IMR-90 (cell line): Measurements from ENCODE around the gene SLC22A4. TPM values are rescaled to one million over a fixed set of nuclear protein-coding genes. Genes with fewer than 3 reads are reported as not detected.

Experiments used
- ATAC-seq: fragments of 200-7000 bp; cut with Tn5 transposase; 2 replicates; pipeline ENCODE4 v1.9.1; 2020; ENCODE audit warnings: low read depth, mild to moderate bottlenecking, moderate library complexity
- BruUV-seq: library from RNA; stranded (reverse); fragments of 400-500 nt; replicated peaks from 2 replicates; lab custom pipeline; 2021; lab: Mats Ljungman, UMichigan
- CTCF ChIA-PET: fragments of 300-600 bp; formaldehyde crosslinking; extraction: SDS; loops from one replicate; lab custom pipeline; 2021; ENCODE audit warnings: antibody characterized with exemption; lab: Yijun Ruan, JAX
- POLR2A ChIA-PET: fragments of 300-600 bp; sonication (Branson Sonifier 250); formaldehyde crosslinking; loops from one replicate; lab custom pipeline; 2022; ENCODE audit warnings: antibody characterized with exemption; ENCODE audit not compliant: unreplicated experiment; lab: Charles Lee
- DNase-seq: peaks from one replicate; pipeline ENCODE4 v3.0.0; 2013
- H2AFZ ChIP-seq: replicated peaks from 2 replicates; pipeline ENCODE3; 2013; ENCODE audit warnings: low read length, mild to moderate bottlenecking; ENCODE audit not compliant: poor library complexity
- H2AK5ac ChIP-seq: 2 replicates; pipeline ENCODE4 v1.6.1; 2013; ENCODE audit warnings: low read depth, low read length, inconsistent platforms
- H2AK9ac ChIP-seq: replicated peaks from 2 replicates; pipeline ENCODE3; 2013; ENCODE audit warnings: mild to moderate bottlenecking, low read depth, low read length, moderate library complexity; ENCODE audit not compliant: poor library complexity
- H2BK120ac ChIP-seq: 2 replicates; pipeline ENCODE4 v1.6.1; 2013; ENCODE audit warnings: low read depth, low read length, inconsistent platforms
- H2BK15ac ChIP-seq: 3 replicates; pipeline ENCODE4 v1.6.1; 2013; ENCODE audit warnings: low read depth, low read length, inconsistent platforms
- H2BK20ac ChIP-seq: 2 replicates; pipeline ENCODE4 v1.6.1; 2013; ENCODE audit warnings: low read depth, mild to moderate bottlenecking, inconsistent platforms, low read length, moderate library complexity
- H2BK5ac ChIP-seq: 2 replicates; pipeline ENCODE4 v1.6.1; 2013; ENCODE audit warnings: mild to moderate bottlenecking, low read depth, low read length, inconsistent platforms; ENCODE audit not compliant: poor library complexity, severe bottlenecking
- H3K14ac ChIP-seq: replicated peaks from 2 replicates; pipeline ENCODE4 v1.6.1; 2013; ENCODE audit warnings: low read depth, low read length, inconsistent platforms
- H3K18ac ChIP-seq: 2 replicates; pipeline ENCODE4 v1.6.1; 2013; ENCODE audit warnings: low read depth, low read length, control low read depth
- H3K23ac ChIP-seq: 2 replicates; pipeline ENCODE4 v1.6.1; 2013; ENCODE audit warnings: low read depth, low read length, inconsistent platforms
- H3K27ac ChIP-seq: 2 replicates; pipeline ENCODE4 v1.5.1; 2013; ENCODE audit warnings: mild to moderate bottlenecking, control low read depth, low read length; ENCODE audit not compliant: insufficient read depth
- H3K27me3 ChIP-seq: 2 replicates; pipeline ENCODE4 v1.6.1; 2013; ENCODE audit warnings: low read length; ENCODE audit not compliant: control insufficient read depth, insufficient read depth
- H3K36me3 ChIP-seq: 2 replicates; pipeline ENCODE4 v1.6.1; 2013; ENCODE audit warnings: low read length, mixed read lengths; ENCODE audit not compliant: control insufficient read depth, insufficient read depth
- H3K4ac ChIP-seq: 2 replicates; pipeline ENCODE4 v1.6.1; 2013; ENCODE audit warnings: low read depth, low read length, inconsistent platforms
- H3K4me1 ChIP-seq: 2 replicates; pipeline ENCODE4 v1.6.1; 2013; ENCODE audit warnings: low read length, mixed read lengths; ENCODE audit not compliant: control insufficient read depth, insufficient read depth
- H3K4me2 ChIP-seq: 2 replicates; pipeline ENCODE4 v1.6.1; 2013; ENCODE audit warnings: low read depth, mild to moderate bottlenecking, control low read depth, low read length, moderate library complexity
- H3K4me3 ChIP-seq: 2 replicates; pipeline ENCODE4 v1.5.1; 2013; ENCODE audit warnings: low read depth, mild to moderate bottlenecking, control low read depth, low read length, moderate library complexity; ENCODE audit not compliant: insufficient read depth
- H3K56ac ChIP-seq: 2 replicates; pipeline ENCODE4 v1.6.1; 2013; ENCODE audit warnings: low read length, inconsistent platforms; ENCODE audit not compliant: insufficient read depth; ENCODE audit errors: extremely low read depth
- H3K79me1 ChIP-seq, 2 experiments: 2 replicates each; pipeline ENCODE4 v1.6.1; 2013; ENCODE audit warnings: low read length in 2 of 2, inconsistent platforms in 1 of 2, low read depth in 1 of 2
- H3K9ac ChIP-seq: 2 replicates; pipeline ENCODE4 v1.6.1; 2013; ENCODE audit warnings: low read depth, low read length, control low read depth
- H3K9me1 ChIP-seq: 2 replicates; pipeline ENCODE4 v1.6.1; 2013; ENCODE audit warnings: low read length, inconsistent platforms; ENCODE audit not compliant: insufficient read depth
- H3K9me3 ChIP-seq: 2 replicates; pipeline ENCODE4 v1.6.1; 2013; ENCODE audit warnings: low read length; ENCODE audit not compliant: control insufficient read depth, insufficient read depth
- H4K20me1 ChIP-seq: 2 replicates; pipeline ENCODE4 v1.6.1; 2013; ENCODE audit warnings: low read length, inconsistent platforms; ENCODE audit not compliant: insufficient read depth
- H4K5ac ChIP-seq: 2 replicates; pipeline ENCODE4 v1.6.1; 2013; ENCODE audit warnings: mild to moderate bottlenecking, low read depth, low read length, control low read depth
- H4K8ac ChIP-seq, 2 experiments: 2 replicates each; pipeline ENCODE4 v1.6.1; 2013; ENCODE audit warnings: low read depth in 2 of 2, low read length in 2 of 2, control low read depth in 1 of 2, inconsistent platforms in 1 of 2
- H4K91ac ChIP-seq: 2 replicates; pipeline ENCODE4 v1.6.1; 2013; ENCODE audit warnings: low read depth, low read length, inconsistent platforms; ENCODE audit not compliant: insufficient read depth
- BHLHE40 ChIP-seq: fragments of 150-350 bp; IDR thresholded peaks from 2 replicates; pipeline ENCODE4 v1.6.1; 2016; ENCODE audit warnings: mild to moderate bottlenecking, low read depth, low read length
- CEBPB ChIP-seq: IDR thresholded peaks from 2 replicates; pipeline ENCODE4 v1.6.1; 2012; ENCODE audit warnings: low read depth, low read length, improper control_type of control experiment
- CHD1 ChIP-seq: IDR thresholded peaks from 2 replicates; pipeline ENCODE4 v1.6.1; 2012; ENCODE audit warnings: low read depth, low read length, improper control_type of control experiment
- FOS ChIP-seq: fragments of 150-350 bp; IDR thresholded peaks from 2 replicates; pipeline ENCODE4 v1.6.1; 2016; ENCODE audit warnings: low read depth, low read length
- MAFK ChIP-seq: IDR thresholded peaks from 2 replicates; pipeline ENCODE4 v1.6.1; 2012; ENCODE audit warnings: low read depth, low read length, improper control_type of control experiment
- MAZ ChIP-seq: IDR thresholded peaks from 2 replicates; pipeline ENCODE4 v1.6.1; 2012; ENCODE audit warnings: low read depth, mild to moderate bottlenecking, low read length, improper control_type of control experiment, moderate library complexity, borderline replicate concordance
- MXI1 ChIP-seq: IDR thresholded peaks from 2 replicates; pipeline ENCODE4 v1.6.1; 2012; ENCODE audit warnings: low read depth, mild to moderate bottlenecking, low read length, moderate library complexity, borderline replicate concordance
- NFE2L2 ChIP-seq: fragments of 150-350 bp; IDR thresholded peaks from 2 replicates; pipeline ENCODE4 v1.6.1; 2016; ENCODE audit warnings: low read depth, mild to moderate bottlenecking, low read length
- POLR2A ChIP-seq: IDR thresholded peaks from 2 replicates; pipeline ENCODE4 v1.6.1; 2012; ENCODE audit warnings: mild to moderate bottlenecking, low read depth, low read length
- RAD21 ChIP-seq: IDR thresholded peaks from 2 replicates; pipeline ENCODE4 v1.6.1; 2012; ENCODE audit warnings: low read length, improper control_type of control experiment
- RCOR1 ChIP-seq: IDR thresholded peaks from 2 replicates; pipeline ENCODE4 v1.6.1; 2012; ENCODE audit warnings: mild to moderate bottlenecking, low read length, improper control_type of control experiment; ENCODE audit not compliant: insufficient replicate concordance
- RFX5 ChIP-seq: IDR thresholded peaks from 2 replicates; pipeline ENCODE4 v1.8.0; 2012; ENCODE audit warnings: low read depth, mild to moderate bottlenecking, low read length, moderate library complexity
- SMC3 ChIP-seq: fragments of 150-350 bp; IDR thresholded peaks from 2 replicates; pipeline ENCODE4 v1.6.1; 2016; ENCODE audit warnings: low read depth, mild to moderate bottlenecking, antibody characterized with exemption, low read length, moderate library complexity
- WGBS, 2 experiments: methylation state at CpG; one replicate each; pipeline versions ENCODE4 v1.1.5 to v1.1.7; 2013; ENCODE audit warnings: missing lambda C conversion rate in 2 of 2; ENCODE audit not compliant: insufficient read length in 1 of 2; ENCODE audit errors: extremely low coverage in 2 of 2; 5-methylcytosine and 5-hydroxymethylcytosine counted together
- dilution Hi-C: fragments of 300-500 bp; cut with HindIII; formaldehyde crosslinking; loops from one replicate; pipeline ENCODE4 v1.14.3; 2018; ENCODE audit warnings: low sequenced_read_pairs; ENCODE audit not compliant: unreplicated experiment
- in situ Hi-C: fragments of 300-500 bp; cut with MboI; formaldehyde crosslinking; loops from 3 replicates; pipeline ENCODE4 v1.14.3; 2019; ENCODE audit warnings: low sequenced_read_pairs, inconsistent platforms, mixed read lengths
- intact Hi-C: fragments of 100-400 bp; cut with micrococcal nuclease; formaldehyde crosslinking; loops from 2 replicates; pipeline ENCODE4 v1.10.0; 2022
- polyA plus RNA-seq, 3 experiments: library from polyadenylated mRNA; depleted of rRNA; stranded (reverse); fragments of >200 nt; gene quantifications; 2 replicates each; pipeline ENCODE4 v1.2.3, GENCODE V29; 2012; ENCODE audit warnings: low replicate concordance in 1 of 3
- total RNA-seq: library from RNA; depleted of rRNA; stranded (reverse); fragments of >200 nt; gene quantifications from 2 replicates; pipeline ENCODE4 v1.2.3, GENCODE V29; 2012
- TF ChIP-seq, protein P1 (sequence below): fragments of 150-350 bp; IDR thresholded peaks from 2 replicates; pipeline ENCODE4 v1.6.1; 2017; ENCODE audit warnings: mild to moderate bottlenecking, antibody characterized with exemption, low read length, low read depth
- TF ChIP-seq, protein P2 (sequence below): fragments of 150-350 bp; IDR thresholded peaks from 2 replicates; pipeline ENCODE4 v1.6.1; 2016; ENCODE audit warnings: low read depth, mild to moderate bottlenecking, low read length, moderate library complexity, borderline replicate concordance
- TF ChIP-seq, protein P3 (sequence below): conservative IDR thresholded peaks from 2 replicates; pipeline ENCODE4 v1.5.1; 2012; ENCODE audit warnings: mild to moderate bottlenecking, low read depth, low read length, improper control_type of control experiment

SLC22A4 gene
- total and polyA plus RNA-seq, 2 of the 4 experiments (the other 2 are of a cell fraction), result 2.6 to 3.2 TPM

DNA sequence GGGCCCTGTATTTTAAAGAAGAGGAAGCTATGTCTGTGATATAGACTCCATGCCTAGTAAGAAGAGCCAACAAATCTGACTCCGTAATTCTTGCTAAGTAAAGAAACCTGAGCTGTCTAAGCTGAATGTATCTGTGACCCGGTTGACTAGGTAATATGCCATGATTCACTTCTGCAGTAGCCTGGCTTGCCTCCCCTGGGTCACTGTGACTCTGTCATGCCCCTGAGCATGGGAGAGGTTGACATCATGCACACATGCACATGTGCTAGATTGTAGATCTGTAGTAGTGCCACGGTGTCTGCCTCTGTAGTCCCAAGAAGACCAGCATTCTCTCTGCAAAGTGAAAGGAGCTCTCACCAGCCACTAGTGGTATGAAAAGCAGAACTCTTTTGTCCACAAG, 84.4 kb downstream of the SLC22A4 start:
- Histone ChIP-seq H3K9me1 (no peaks in the 10 kb centered on the region), H3K4me2 (no peak overlapping the region), H3K4me3 (no peak overlapping the region), H3K36me3 (no peaks in the 10 kb centered on the region), H3K18ac (no peak overlapping the region), H3K56ac (no peak overlapping the region), H2BK15ac (no peak overlapping the region), H3K79me1 (no peaks in the 10 kb centered on the region; a peak in 1 of 4 replicates), H2BK20ac (no peak overlapping the region), H4K8ac (no peak overlapping the region), H3K23ac (no peak overlapping the region), H2AK9ac (no peak overlapping the region), H3K9ac (no peak overlapping the region), H2AK5ac (no peak overlapping the region), H4K91ac (no peak overlapping the region), H3K27me3 (no peaks in the 10 kb centered on the region), H2BK5ac (no peak overlapping the region), H3K27ac (no peak overlapping the region), H3K4ac (no peak overlapping the region), H4K20me1 (no peaks in the 10 kb centered on the region), H2BK120ac (no peak overlapping the region), H2AFZ (no peak overlapping the region), H3K4me1 (no peaks in the 10 kb centered on the region), H4K5ac (no peak overlapping the region), H3K9me3 (no peaks in the 10 kb centered on the region), H3K14ac (no peak overlapping the region)
- no TSS peak for BruUV-seq
- ChIA-PET POLR2A (no interaction called here), CTCF (no interaction called here)
- intact Hi-C loops (no loop called here), dilution Hi-C loops (no loop called here), in situ Hi-C loops (no loop called here)
- ATAC-seq (0 out of 2 replicates have a peak, but pooled peaks have one; percentile 40), DNase-seq (peak; percentile 52)
- TF ChIP-seq RCOR1, result no peak
- TF ChIP-seq, protein P1, sequence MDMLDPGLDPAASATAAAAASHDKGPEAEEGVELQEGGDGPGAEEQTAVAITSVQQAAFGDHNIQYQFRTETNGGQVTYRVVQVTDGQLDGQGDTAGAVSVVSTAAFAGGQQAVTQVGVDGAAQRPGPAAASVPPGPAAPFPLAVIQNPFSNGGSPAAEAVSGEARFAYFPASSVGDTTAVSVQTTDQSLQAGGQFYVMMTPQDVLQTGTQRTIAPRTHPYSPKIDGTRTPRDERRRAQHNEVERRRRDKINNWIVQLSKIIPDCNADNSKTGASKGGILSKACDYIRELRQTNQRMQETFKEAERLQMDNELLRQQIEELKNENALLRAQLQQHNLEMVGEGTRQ, result no peak
- TF ChIP-seq RAD21, result no peak
- no peak for TF ChIP-seq MAFK
- TF ChIP-seq CEBPB, result no peak
- TF ChIP-seq CHD1, result no peak
- no peak for TF ChIP-seq POLR2A
- TF ChIP-seq, protein P2, sequence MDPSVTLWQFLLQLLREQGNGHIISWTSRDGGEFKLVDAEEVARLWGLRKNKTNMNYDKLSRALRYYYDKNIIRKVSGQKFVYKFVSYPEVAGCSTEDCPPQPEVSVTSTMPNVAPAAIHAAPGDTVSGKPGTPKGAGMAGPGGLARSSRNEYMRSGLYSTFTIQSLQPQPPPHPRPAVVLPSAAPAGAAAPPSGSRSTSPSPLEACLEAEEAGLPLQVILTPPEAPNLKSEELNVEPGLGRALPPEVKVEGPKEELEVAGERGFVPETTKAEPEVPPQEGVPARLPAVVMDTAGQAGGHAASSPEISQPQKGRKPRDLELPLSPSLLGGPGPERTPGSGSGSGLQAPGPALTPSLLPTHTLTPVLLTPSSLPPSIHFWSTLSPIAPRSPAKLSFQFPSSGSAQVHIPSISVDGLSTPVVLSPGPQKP, result no peak
- no peak for TF ChIP-seq MAZ
- TF ChIP-seq RFX5, result no peak
- no peak for TF ChIP-seq MXI1
- TF ChIP-seq SMC3, result no peak
- TF ChIP-seq, protein P3, sequence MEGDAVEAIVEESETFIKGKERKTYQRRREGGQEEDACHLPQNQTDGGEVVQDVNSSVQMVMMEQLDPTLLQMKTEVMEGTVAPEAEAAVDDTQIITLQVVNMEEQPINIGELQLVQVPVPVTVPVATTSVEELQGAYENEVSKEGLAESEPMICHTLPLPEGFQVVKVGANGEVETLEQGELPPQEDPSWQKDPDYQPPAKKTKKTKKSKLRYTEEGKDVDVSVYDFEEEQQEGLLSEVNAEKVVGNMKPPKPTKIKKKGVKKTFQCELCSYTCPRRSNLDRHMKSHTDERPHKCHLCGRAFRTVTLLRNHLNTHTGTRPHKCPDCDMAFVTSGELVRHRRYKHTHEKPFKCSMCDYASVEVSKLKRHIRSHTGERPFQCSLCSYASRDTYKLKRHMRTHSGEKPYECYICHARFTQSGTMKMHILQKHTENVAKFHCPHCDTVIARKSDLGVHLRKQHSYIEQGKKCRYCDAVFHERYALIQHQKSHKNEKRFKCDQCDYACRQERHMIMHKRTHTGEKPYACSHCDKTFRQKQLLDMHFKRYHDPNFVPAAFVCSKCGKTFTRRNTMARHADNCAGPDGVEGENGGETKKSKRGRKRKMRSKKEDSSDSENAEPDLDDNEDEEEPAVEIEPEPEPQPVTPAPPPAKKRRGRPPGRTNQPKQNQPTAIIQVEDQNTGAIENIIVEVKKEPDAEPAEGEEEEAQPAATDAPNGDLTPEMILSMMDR, result no peak
- TF ChIP-seq FOS, result no peak
- TF ChIP-seq BHLHE40, result no peak
- TF ChIP-seq NFE2L2, result no peak
- 75% methylated on average over 3 of the region's 3 CpGs; no CpG with 5 or more reads in 1 of the 2 experiments for WGBS, 2 experiments
